H9 (cell line): ENCODE data around the gene PLEK. TPM values are rescaled to one million over a fixed set of nuclear protein-coding genes. Genes with fewer than 3 reads are reported as not detected.

Experiments used
- DNase-seq: peaks from one replicate; pipeline ENCODE4 v3.0.0-alpha.2; 2017
- H2AFZ ChIP-seq: one replicate; pipeline ENCODE4 v1.6.1; 2013; ENCODE audit warnings: mild to moderate bottlenecking, low read length, control low read depth, moderate library complexity
- H2AK5ac ChIP-seq: 2 replicates; pipeline ENCODE4 v1.6.1; 2013; ENCODE audit warnings: low read length, control low read depth, mixed read lengths; ENCODE audit not compliant: insufficient read length
- H2BK120ac ChIP-seq: one replicate; pipeline ENCODE4 v1.6.1; 2013; ENCODE audit warnings: low read depth, mild to moderate bottlenecking, low read length, control low read depth, inconsistent platforms; ENCODE audit not compliant: poor library complexity, severe bottlenecking
- H2BK12ac ChIP-seq: 2 replicates; pipeline ENCODE4 v1.6.1; 2013; ENCODE audit warnings: low read length, control low read depth, mixed read lengths, low read depth; ENCODE audit not compliant: insufficient read length
- H2BK15ac ChIP-seq: 2 replicates; pipeline ENCODE4 v1.6.1; 2013; ENCODE audit warnings: low read depth, low read length, control low read depth
- H2BK20ac ChIP-seq: one replicate; pipeline ENCODE4 v1.6.1; 2013; ENCODE audit warnings: low read depth, mild to moderate bottlenecking, low read length, control low read depth, inconsistent platforms; ENCODE audit not compliant: poor library complexity, severe bottlenecking
- H2BK5ac ChIP-seq: 2 replicates; pipeline ENCODE4 v1.6.1; 2013; ENCODE audit warnings: low read length, control low read depth, mixed read lengths; ENCODE audit not compliant: insufficient read length
- H3K14ac ChIP-seq: 2 replicates; pipeline ENCODE4 v1.6.1; 2013; ENCODE audit warnings: low read length, control low read depth; ENCODE audit not compliant: insufficient read depth
- H3K18ac ChIP-seq: 2 replicates; pipeline ENCODE4 v1.6.1; 2013; ENCODE audit warnings: low read depth, mild to moderate bottlenecking, mixed read lengths, low read length, control low read depth; ENCODE audit not compliant: insufficient read length
- H3K23ac ChIP-seq: 2 replicates; pipeline ENCODE4 v1.6.1; 2013; ENCODE audit warnings: low read length, control low read depth, mixed read lengths, low read depth; ENCODE audit not compliant: insufficient read length
- H3K23me2 ChIP-seq: 2 replicates; pipeline ENCODE4 v1.6.1; 2013; ENCODE audit warnings: low read depth, mild to moderate bottlenecking, mixed read lengths, low read length, control low read depth; ENCODE audit not compliant: insufficient read length, poor library complexity, severe bottlenecking
- H3K27ac ChIP-seq: 2 replicates; pipeline ENCODE4 v1.5.1; 2013; ENCODE audit warnings: low read length, control low read depth, mixed read lengths, low read depth; ENCODE audit not compliant: insufficient read length
- H3K27me3 ChIP-seq: 2 replicates; pipeline ENCODE4 v1.6.1; 2013; ENCODE audit warnings: low read length, control low read depth, inconsistent platforms; ENCODE audit not compliant: insufficient read depth
- H3K4ac ChIP-seq: 2 replicates; pipeline ENCODE4 v1.6.1; 2013; ENCODE audit warnings: low read depth, mild to moderate bottlenecking, control low read depth, inconsistent platforms, low read length, moderate library complexity
- H3K4me1 ChIP-seq: 2 replicates; pipeline ENCODE4 v1.6.1; 2013; ENCODE audit warnings: low read length, control low read depth, inconsistent platforms; ENCODE audit not compliant: insufficient read depth
- H3K4me2 ChIP-seq: 2 replicates; pipeline ENCODE4 v1.6.1; 2013; ENCODE audit warnings: low read length, control low read depth, mixed read lengths; ENCODE audit not compliant: insufficient read length, insufficient read depth
- H3K56ac ChIP-seq: 2 replicates; pipeline ENCODE4 v1.6.1; 2013; ENCODE audit warnings: low read depth, mild to moderate bottlenecking, mixed read lengths, low read length, control low read depth; ENCODE audit not compliant: insufficient read length
- H3K79me1 ChIP-seq: 2 replicates; pipeline ENCODE4 v1.6.1; 2013; ENCODE audit warnings: low read depth, mild to moderate bottlenecking, moderate library complexity, low read length, control low read depth, inconsistent platforms; ENCODE audit not compliant: insufficient read depth, poor library complexity, severe bottlenecking
- H3K79me2 ChIP-seq: 2 replicates; pipeline ENCODE4 v1.6.1; 2013; ENCODE audit warnings: low read length, control low read depth, inconsistent platforms; ENCODE audit not compliant: insufficient read depth
- H3K9ac ChIP-seq: 2 replicates; pipeline ENCODE4 v1.6.1; 2013; ENCODE audit warnings: low read length, control low read depth, mixed read lengths; ENCODE audit not compliant: insufficient read length; ENCODE audit errors: extremely low read depth
- H3K9me3 ChIP-seq: one replicate; pipeline ENCODE4 v1.6.1; 2013; ENCODE audit warnings: low read depth, low read length, inconsistent platforms; ENCODE audit not compliant: control insufficient read depth
- H3T11ph ChIP-seq: one replicate; pipeline ENCODE4 v1.6.1; 2013; ENCODE audit warnings: mild to moderate bottlenecking, low read length, control low read depth, inconsistent platforms
- H4K20me1 ChIP-seq: one replicate; pipeline ENCODE4 v1.6.1; 2013; ENCODE audit not compliant: control insufficient read depth, insufficient read length, insufficient read depth
- H4K5ac ChIP-seq: 2 replicates; pipeline ENCODE4 v1.6.1; 2013; ENCODE audit warnings: low read depth, mild to moderate bottlenecking, mixed read lengths, low read length, control low read depth; ENCODE audit not compliant: insufficient read length
- H4K8ac ChIP-seq: replicated peaks from 2 replicates; pipeline ENCODE4 v1.6.1; 2013; ENCODE audit warnings: low read length, control low read depth, mixed read lengths, low read depth; ENCODE audit not compliant: insufficient read length
- H4K91ac ChIP-seq: 2 replicates; pipeline ENCODE4 v1.6.1; 2013; ENCODE audit warnings: low read depth, mild to moderate bottlenecking, moderate library complexity, mixed read lengths, low read length, control low read depth; ENCODE audit not compliant: insufficient read length
- H3K27ac Mint-ChIP-seq, 3 experiments: 2 replicates in 2 of 3; 3 replicates in 1 of 3; pipeline ENCODE4 v1.8.0; 2020 to 2021; ENCODE audit warnings: mixed read lengths in 3 of 3, mild to moderate bottlenecking in 1 of 3, moderate library complexity in 1 of 3
- H3K27me3 Mint-ChIP-seq: 2 replicates; pipeline ENCODE4 v1.8.0; 2021; ENCODE audit warnings: low read depth, mild to moderate bottlenecking, moderate library complexity, mixed read lengths
- H3K36me3 Mint-ChIP-seq, 3 experiments: 2 replicates in 2 of 3; 3 replicates in 1 of 3; pipeline ENCODE4 v1.8.0; 2020 to 2021; ENCODE audit warnings: low read depth in 3 of 3, mixed read lengths in 3 of 3; ENCODE audit not compliant: insufficient read depth in 1 of 3
- H3K4me1 Mint-ChIP-seq, 2 experiments: 2 replicates each; pipeline ENCODE4 v1.8.0; 2020; ENCODE audit warnings: mixed read lengths in 2 of 2
- H3K4me3 Mint-ChIP-seq, 2 experiments: 2 replicates in 1 of 2; 3 replicates in 1 of 2; pipeline ENCODE4 v1.8.0; 2020 to 2021; ENCODE audit warnings: mild to moderate bottlenecking in 2 of 2, mixed read lengths in 2 of 2, moderate library complexity in 1 of 2
- H3K9me3 Mint-ChIP-seq, 2 experiments: 2 replicates in 1 of 2; 3 replicates in 1 of 2; pipeline ENCODE4 v1.8.0; 2020; ENCODE audit warnings: mild to moderate bottlenecking in 2 of 2, mixed read lengths in 2 of 2, moderate library complexity in 1 of 2
- CTCF ChIP-seq: fragments of 200-600 bp; sonication (generic); conservative IDR thresholded peaks from 3 replicates; pipeline ENCODE4 v1.8.0; 2021; ENCODE audit warnings: antibody characterized with exemption, mild to moderate bottlenecking
- WGBS: extraction: QIAGEN DNeasy Blood & Tissue Kit; methylation state at CpG from one replicate; pipeline ENCODE4 v1.1.7; 2013; ENCODE audit warnings: missing lambda C conversion rate, low lambda C conversion rate, mixed read lengths; ENCODE audit not compliant: insufficient read length; ENCODE audit errors: extremely low coverage; 5-methylcytosine and 5-hydroxymethylcytosine counted together
- total RNA-seq: library from RNA; stranded (reverse); gene quantifications from 2 replicates; pipeline ENCODE4 v1.2.1, GENCODE V29; 2021

Gene PLEK
- total RNA-seq, 1 experiment from 2014 or later, result not detected

GRCh38 chr2:68411397-68412126 is 46.5 kb downstream of the PLEK start:
- Histone ChIP-seq H3K4me2 (no peak overlapping the region), H3K79me1 (no peaks in the 10 kb centered on the region), H2BK15ac (no peak overlapping the region), H3K9me3 (no peaks in the 10 kb centered on the region), H3K4me1 (no peaks in the 10 kb centered on the region), H2BK120ac (no peak overlapping the region), H3K23ac (no peak overlapping the region), H3K27me3 (no peaks in the 10 kb centered on the region), H3K23me2 (no peaks in the 10 kb centered on the region), H4K91ac (no peak overlapping the region), H4K5ac (no peak overlapping the region), H3T11ph (no peak overlapping the region), H2AK5ac (no peak overlapping the region), H3K56ac (no peak overlapping the region), H4K20me1 (no peaks in the 10 kb centered on the region), H4K8ac (no peak overlapping the region), H2BK20ac (no peak overlapping the region), H3K18ac (no peak overlapping the region), H3K79me2 (no peaks in the 10 kb centered on the region), H3K9ac (no peak overlapping the region), H3K4ac (no peak overlapping the region), H2AFZ (no peak overlapping the region), H3K27ac (no peak overlapping the region), H2BK12ac (no peak overlapping the region), H2BK5ac (no peak overlapping the region), H3K14ac (no peak overlapping the region)
- Mint-ChIP-seq H3K4me3 (no peak overlapping the region), H3K27me3 (peaks cover 19% of the 10 kb centered on the region), H3K4me1 (peaks cover 3 to 4% of the 10 kb centered on the region in 2 experiments; a peak in 2 of 4 replicates), H3K36me3 (no peaks in the 10 kb centered on the region), H3K9me3 (no peaks in the 10 kb centered on the region), H3K27ac (peak overlapping the region in 1 of 3 experiments; percentile 9; a peak in 1 of 7 replicates)
- no peak for TF ChIP-seq CTCF
- DNase-seq, result no peak
- WGBS, result 100% methylated on average over 1 of the region's 4 CpGs
